Neural cell (in vitro differentiated cells): ENCODE measurements around the gene MARCHF7. TPM values are rescaled to one million over a fixed set of nuclear protein-coding genes. Genes with fewer than 3 reads are reported as not detected.

ENCODE experiments used
- H2AFZ ChIP-seq: fragments of 200-600, 300-800 bp; sonication (generic), shearing (Covaris generic); 2 replicates; pipeline ENCODE4 v1.6.0; 2014; ENCODE audit warnings: low read depth, mild to moderate bottlenecking, antibody characterized with exemption, low read length, moderate library complexity
- H3F3A ChIP-seq: fragments of 200-600 bp; shearing (Covaris generic); 2 replicates; pipeline ENCODE4 v1.6.1; 2016; ENCODE audit warnings: mild to moderate bottlenecking, moderate library complexity, mixed read lengths, antibody characterized with exemption, low read length; ENCODE audit not compliant: insufficient read depth, poor library complexity, severe bottlenecking
- H3K27ac ChIP-seq: fragments of 200-600, 300-800 bp; sonication (generic), shearing (Covaris generic); 2 replicates; pipeline ENCODE4 v1.5.1; 2014; ENCODE audit warnings: mild to moderate bottlenecking, low read length, moderate library complexity
- H3K27me3 ChIP-seq: fragments of 300-800, 200-600 bp; sonication (generic), shearing (Covaris generic); 2 replicates; pipeline ENCODE4 v1.6.0; 2014; ENCODE audit warnings: mild to moderate bottlenecking, low read depth, low read length, moderate library complexity; ENCODE audit not compliant: insufficient read depth
- H3K36me3 ChIP-seq: fragments of 300-800, 200-600 bp; sonication (generic), shearing (Covaris generic); 2 replicates; pipeline ENCODE4 v1.5.1; 2014; ENCODE audit warnings: mild to moderate bottlenecking, antibody characterized with exemption, low read length, moderate library complexity; ENCODE audit not compliant: insufficient read depth
- H3K4me2 ChIP-seq: fragments of 300-800, 200-600 bp; sonication (generic), shearing (Covaris generic); 2 replicates; pipeline ENCODE4 v1.6.0; 2014; ENCODE audit warnings: mild to moderate bottlenecking, low read length
- H3K4me3 ChIP-seq: fragments of 300-800, 200-600 bp; sonication (generic), shearing (Covaris generic); 2 replicates; pipeline ENCODE4 v1.5.1; 2014; ENCODE audit warnings: mild to moderate bottlenecking, low read length, moderate library complexity
- H3K79me2 ChIP-seq: fragments of 200-600 bp; shearing (Covaris generic); replicated peaks from 2 replicates; pipeline ENCODE4 v1.6.0; 2014; ENCODE audit warnings: mild to moderate bottlenecking, low read length, moderate library complexity; ENCODE audit not compliant: insufficient read depth
- H3K9ac ChIP-seq: fragments of 300-800, 200-600 bp; sonication (generic), shearing (Covaris generic); 2 replicates; pipeline ENCODE4 v1.6.1; 2016; ENCODE audit warnings: mild to moderate bottlenecking, low read length, mixed read lengths
- H3K9me2 ChIP-seq: fragments of 200-600 bp; shearing (Covaris generic); 2 replicates; pipeline ENCODE4 v1.6.1; 2016; ENCODE audit warnings: mild to moderate bottlenecking, low read length, mixed read lengths; ENCODE audit not compliant: insufficient read depth
- H3K9me3 ChIP-seq: fragments of 200-600, 300-800 bp; sonication (generic), shearing (Covaris generic); 2 replicates; pipeline ENCODE4 v1.6.1; 2016; ENCODE audit warnings: mild to moderate bottlenecking, mixed run types, low read length, moderate library complexity, mixed read lengths
- H4K20me1 ChIP-seq: fragments of 200-600 bp; shearing (Covaris generic); 2 replicates; pipeline ENCODE4 v1.6.1; 2016; ENCODE audit warnings: mild to moderate bottlenecking, mixed run types; ENCODE audit not compliant: insufficient read depth
- CTCF ChIP-seq: fragments of 450-650 bp; IDR thresholded peaks from 2 replicates; pipeline ENCODE4 v1.5.1; 2014; ENCODE audit warnings: antibody characterized with exemption, mild to moderate bottlenecking, moderate library complexity; ENCODE audit not compliant: poor library complexity, severe bottlenecking
- EP300 ChIP-seq: fragments of 450-650 bp; conservative IDR thresholded peaks from 2 replicates; pipeline ENCODE4 v1.6.1; 2014; ENCODE audit warnings: antibody characterized with exemption, mild to moderate bottlenecking, moderate library complexity; ENCODE audit not compliant: poor library complexity, severe bottlenecking
- EZH2 ChIP-seq: fragments of 200-600, 300-800 bp; shearing (Covaris generic), sonication (generic); IDR thresholded peaks from 2 replicates; pipeline ENCODE4 v1.6.1; 2014; ENCODE audit warnings: antibody characterized with exemption, low read length, borderline replicate concordance, mild to moderate bottlenecking; ENCODE audit not compliant: insufficient read depth, poor library complexity, severe bottlenecking
- MXI1 ChIP-seq: fragments of 450-650 bp; conservative IDR thresholded peaks from 2 replicates; pipeline ENCODE4 v1.6.1; 2014; ENCODE audit warnings: antibody characterized with exemption, mild to moderate bottlenecking; ENCODE audit not compliant: poor library complexity, severe bottlenecking
- POLR2AphosphoS5 ChIP-seq: IDR thresholded peaks from 2 replicates; pipeline ENCODE4 v1.6.1; 2012
- RAD21 ChIP-seq: fragments of 450-650 bp; conservative IDR thresholded peaks from 2 replicates; pipeline ENCODE4 v1.6.1; 2014; ENCODE audit warnings: antibody characterized with exemption, mild to moderate bottlenecking, moderate library complexity
- REST ChIP-seq: IDR thresholded peaks from 2 replicates; pipeline ENCODE4 v1.6.1; 2012; ENCODE audit warnings: borderline replicate concordance
- SMC3 ChIP-seq: fragments of 450-650 bp; conservative IDR thresholded peaks from 2 replicates; pipeline ENCODE4 v1.6.1; 2014; ENCODE audit warnings: antibody characterized with exemption, mild to moderate bottlenecking, moderate library complexity; ENCODE audit not compliant: poor library complexity
- TAF1 ChIP-seq: IDR thresholded peaks from 2 replicates; pipeline ENCODE4 v1.6.1; 2012; ENCODE audit warnings: low read depth
- polyA plus RNA-seq: library from polyadenylated mRNA; depleted of rRNA; stranded (reverse); fragments of >200 nt; gene quantifications from 2 replicates; pipeline ENCODE4 v1.2.3, GENCODE V29; 2014

Gene MARCHF7
- polyA plus RNA-seq, 1 donor from 2014 or later = 193 TPM

GRCh38 chr2:159695795-159696448, 16.4 kb upstream of the MARCHF7 start:
- no peak overlapping the region for H3K4me2 ChIP-seq
- H2AFZ ChIP-seq = no peak overlapping the region
- no peak overlapping the region for H3K9ac ChIP-seq
- no peak for TF ChIP-seq CTCF
- no peak for TF ChIP-seq EZH2
- no peak for TF ChIP-seq MXI1
- TF ChIP-seq EP300 = no peak
- no peak for TF ChIP-seq POLR2AphosphoS5
- no peak for TF ChIP-seq RAD21
- no peak for TF ChIP-seq SMC3
- no peak for TF ChIP-seq REST
- no peak for TF ChIP-seq TAF1
- no peaks in the 10 kb centered on the region for H3K36me3 ChIP-seq
- H3K27ac ChIP-seq = no peak overlapping the region
- no peak overlapping the region for H3K4me3 ChIP-seq
- H3K9me2 ChIP-seq = no peaks in the 10 kb centered on the region
- no peaks in the 10 kb centered on the region for H3K27me3 ChIP-seq
- peaks cover 5% of the 10 kb centered on the region for H3K9me3 ChIP-seq
- no peaks in the 10 kb centered on the region for H4K20me1 ChIP-seq
- no peaks in the 10 kb centered on the region for H3F3A ChIP-seq
- no peaks in the 10 kb centered on the region for H3K79me2 ChIP-seq

GRCh38 chr2:159703491-159703890, 8.8 kb upstream of the MARCHF7 start:
- no peak for TF ChIP-seq REST
- no peak for TF ChIP-seq EP300
- TF ChIP-seq CTCF = no peak
- TF ChIP-seq EZH2 = no peak
- TF ChIP-seq MXI1 = no peak
- no peak for TF ChIP-seq SMC3
- no peak for TF ChIP-seq POLR2AphosphoS5
- no peak for TF ChIP-seq TAF1
- TF ChIP-seq RAD21 = no peak
- Histone ChIP-seq H3K27ac (no peak overlapping the region), H3K79me2 (no peaks in the 10 kb centered on the region), H4K20me1 (no peaks in the 10 kb centered on the region), H3K9me3 (no peaks in the 10 kb centered on the region), H3K9me2 (no peaks in the 10 kb centered on the region), H3K27me3 (no peaks in the 10 kb centered on the region), H3K4me3 (no peak overlapping the region), H3K36me3 (no peaks in the 10 kb centered on the region), H2AFZ (no peak overlapping the region), H3K4me2 (no peak overlapping the region), H3K9ac (no peak overlapping the region), H3F3A (no peaks in the 10 kb centered on the region)
